ENCODE measurements around the gene MAML2. TPM values are rescaled to one million over a fixed set of nuclear protein-coding genes. Genes with fewer than 3 reads are reported as not detected.

The MAML2 gene
- total and polyA plus RNA-seq, 2 of the 13 experiments (the other 11 are each of a cell fraction or from before 2014, with no cell fraction given) = 2.3 to 25.9 TPM

GRCh38 chr11:96197103-96197502 lies 145.9 kb downstream of the MAML2 start:
- no peak overlapping the region for H3K27ac ChIP-seq (ENCODE audit: extremely low read length, insufficient read depth, low read length)
- H2AFZ ChIP-seq (ENCODE audit: low read length) = no peak overlapping the region
- TF ChIP-seq NFE2L1 (CRISPR knock-in tag; IDR thresholded peaks at IDR 0.05; ENCODE audit: borderline replicate concordance) (no peak), ELF3 (CRISPR knock-in tag; IDR thresholded peaks at IDR 0.05) (no peak), GMEB2 (CRISPR knock-in tag; IDR thresholded peaks at IDR 0.05; ENCODE audit: low read depth) (no peak), IRX3 (CRISPR knock-in tag; IDR thresholded peaks at IDR 0.05; ENCODE audit: borderline replicate concordance, low read depth) (no peak), FOXO4 (CRISPR knock-in tag; conservative IDR thresholded peaks at IDR 0.05) (no peak), RFXANK (CRISPR knock-in tag; IDR thresholded peaks at IDR 0.05) (no peak), ATAD3A (CRISPR knock-in tag; IDR thresholded peaks at IDR 0.05) (no peak), KMT2B (CRISPR knock-in tag; IDR thresholded peaks at IDR 0.05) (no peak)
- H3K4me3 ChIP-seq (replicated peaks in 1 of 3; ENCODE audit: insufficient read depth in 1 of 3, low read depth in 2 of 3, low read length in 3 of 3) = no peak overlapping the region
- FAIRE-seq (no peak), ATAC-seq (no peak), DNase-seq (ENCODE audit: low spot score) (no peak)
- BruUV-seq (replicated peaks) = no TSS peak
- 100% methylated on average over 1 of the region's 1 CpG for WGBS (ENCODE audit: low lambda C conversion rate)
- in situ Hi-C loops (cut with HindIII; ENCODE audit: extremely low pct_ligation_motif_present, low pct_unique_long_range_greater_than_20kb) = no loop called here
- no peak overlapping the region for H3K9ac ChIP-seq (ENCODE audit: insufficient read depth, low read depth, low read length)
- H3K9me3 ChIP-seq (ENCODE audit: low read length) = no peaks in the 10 kb centered on the region
- H3K27me3 ChIP-seq (ENCODE audit: control insufficient read depth in 1 of 2, insufficient read depth in 2 of 2, low read length in 2 of 2) = no peaks in the 10 kb centered on the region
- intact Hi-C loops (cut with micrococcal nuclease; ENCODE audit: unreplicated experiment) = no loop called here
- H3K4me1 ChIP-seq (ENCODE audit: insufficient read depth, low read length) = peaks cover 21% of the 10 kb centered on the region
- ChIA-PET CTCF (ENCODE audit: low intra/inter-chr PET ratio, low total read pairs) (no interaction called here), POLR2A (no interaction called here)
- H3K79me2 ChIP-seq (ENCODE audit: insufficient read depth, low read length) = no peaks in the 10 kb centered on the region
- H3K36me3 ChIP-seq (replicated peaks in 1 of 2; ENCODE audit: control insufficient read depth in 1 of 2, insufficient read depth in 2 of 2, low read length in 2 of 2) = peaks cover 3 to 6% of the 10 kb centered on the region in 2 experiments
- H4K20me1 ChIP-seq (ENCODE audit: insufficient read depth, low read length) = no peaks in the 10 kb centered on the region
- H3K4me2 ChIP-seq (ENCODE audit: low read depth, low read length) = no peak overlapping the region
